ENCODE measurements around the gene TM6SF1. TPM values are rescaled to one million over a fixed set of nuclear protein-coding genes. Genes with fewer than 3 reads are reported as not detected.

TM6SF1 gene
- total RNA-seq (2.9 TPM), polyA plus RNA-seq (11.7 TPM)
- long read RNA-seq, donor 1, result 0 reads
- long read RNA-seq, donor 2, result 0 reads
- long read RNA-seq, donor 3, result 0 reads
- long read RNA-seq, donor 4, partial matches to known transcripts, result 0 of 2 reads
- long read RNA-seq, donor 4, other reads (novel, unspliced or antisense), result 0 of 2 reads
- long read RNA-seq, donor 5, partial matches to known transcripts, result 9 of 11 reads
- long read RNA-seq, donor 5, other reads (novel, unspliced or antisense), result 0 of 11 reads
- long read RNA-seq, donor 6, partial matches to known transcripts, result 42 of 85 reads
- long read RNA-seq, donor 6, other reads (novel, unspliced or antisense), result 43 of 85 reads
- long read RNA-seq, donor 7, partial matches to known transcripts, result 53 of 83 reads
- long read RNA-seq, donor 7, other reads (novel, unspliced or antisense), result 25 of 83 reads
- long read RNA-seq, donor 8, result 0 reads
- long read RNA-seq, donor 9, partial matches to known transcripts, result 6 of 6 reads
- long read RNA-seq, donor 9, other reads (novel, unspliced or antisense), result 0 of 6 reads
- long read RNA-seq, donor 10, partial matches to known transcripts, result 27 of 42 reads
- long read RNA-seq, donor 10, other reads (novel, unspliced or antisense), result 15 of 42 reads

DNA sequence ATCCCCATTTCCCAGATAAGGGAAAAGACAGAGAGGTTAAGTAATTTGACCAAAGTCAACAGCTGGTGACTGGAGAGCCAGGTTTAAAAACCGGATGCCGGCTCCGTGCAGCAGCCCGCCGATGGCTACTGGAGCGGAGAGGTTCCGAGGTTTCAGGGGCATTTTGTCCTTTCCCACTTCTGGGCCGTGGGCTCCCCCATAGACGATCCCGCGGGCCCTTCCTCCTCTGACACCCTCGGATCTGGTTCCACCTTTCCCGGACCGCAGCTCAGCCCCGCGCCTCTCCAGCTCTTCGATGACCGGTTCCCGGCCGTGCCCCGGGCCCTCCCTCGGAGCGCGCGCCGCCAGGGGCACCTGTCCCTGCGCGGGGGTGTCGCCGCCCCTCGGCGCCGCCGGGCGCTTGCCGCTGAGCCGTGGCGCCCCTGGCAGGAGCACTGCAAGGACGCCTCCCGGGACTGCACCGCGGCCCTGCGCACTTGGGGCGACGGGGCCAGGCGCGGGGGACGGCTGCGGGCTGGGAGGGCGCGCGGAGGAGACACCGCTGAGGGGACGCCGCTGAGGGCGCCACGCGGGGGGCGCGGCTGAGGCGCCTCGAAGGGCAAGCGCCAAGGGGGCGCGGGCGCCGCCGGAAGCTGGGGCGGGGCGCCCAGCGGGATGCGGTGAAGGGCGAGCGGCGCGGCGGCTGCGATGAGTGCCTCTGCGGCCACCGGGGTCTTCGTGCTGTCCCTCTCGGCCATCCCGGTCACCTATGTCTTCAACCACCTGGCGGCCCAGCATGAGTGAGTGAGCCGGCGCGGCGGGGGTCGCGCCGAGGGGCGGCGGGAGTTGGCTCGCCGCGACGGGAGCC, at the start of gene TM6SF1:
TM6SF1 (plus strand) TSS at position 652 of the 847 bp plus-strand sequence; CDS start at position 688, 36 bp downstream.
- 2% methylated on average over 97 of the region's 97 CpGs for WGBS
- peak within 1 kb of the TSS in 1 of 2 donors; percentile 54 for H3K4me3 ChIP-seq (ENCODE audit: low read length in 2 of 2)
- peaks cover 25 to 43% of the 10 kb centered on the region in 2 donors for H3K27me3 ChIP-seq (ENCODE audit: control insufficient read depth in 2 of 2, insufficient read depth in 1 of 2, low read length in 1 of 2)
- peak within 1 kb of the TSS in 1 of 2 donors; percentile 64 for H3K27ac ChIP-seq (ENCODE audit: low read depth in 1 of 2, low read length in 1 of 2)
- H3K9me3 ChIP-seq (ENCODE audit: control insufficient read depth in 2 of 2, insufficient read depth in 1 of 2, low read length in 1 of 2), result no peaks in the 10 kb centered on the region
- peaks cover 9% of the 10 kb centered on the region in 2 donors for H3K4me1 ChIP-seq (ENCODE audit: control insufficient read depth in 2 of 2, insufficient read depth in 2 of 2, low read length in 2 of 2)
- no peaks in the 10 kb centered on the region for H3K36me3 ChIP-seq (ENCODE audit: control insufficient read depth in 2 of 2, insufficient read depth in 2 of 2, low read length in 1 of 2)
- DNase-seq (ENCODE audit: low read depth in 6 of 9, low spot score in 9 of 9), result peak in 3 of 9 donors; percentile 29 to 47 (median 30)

DNA sequence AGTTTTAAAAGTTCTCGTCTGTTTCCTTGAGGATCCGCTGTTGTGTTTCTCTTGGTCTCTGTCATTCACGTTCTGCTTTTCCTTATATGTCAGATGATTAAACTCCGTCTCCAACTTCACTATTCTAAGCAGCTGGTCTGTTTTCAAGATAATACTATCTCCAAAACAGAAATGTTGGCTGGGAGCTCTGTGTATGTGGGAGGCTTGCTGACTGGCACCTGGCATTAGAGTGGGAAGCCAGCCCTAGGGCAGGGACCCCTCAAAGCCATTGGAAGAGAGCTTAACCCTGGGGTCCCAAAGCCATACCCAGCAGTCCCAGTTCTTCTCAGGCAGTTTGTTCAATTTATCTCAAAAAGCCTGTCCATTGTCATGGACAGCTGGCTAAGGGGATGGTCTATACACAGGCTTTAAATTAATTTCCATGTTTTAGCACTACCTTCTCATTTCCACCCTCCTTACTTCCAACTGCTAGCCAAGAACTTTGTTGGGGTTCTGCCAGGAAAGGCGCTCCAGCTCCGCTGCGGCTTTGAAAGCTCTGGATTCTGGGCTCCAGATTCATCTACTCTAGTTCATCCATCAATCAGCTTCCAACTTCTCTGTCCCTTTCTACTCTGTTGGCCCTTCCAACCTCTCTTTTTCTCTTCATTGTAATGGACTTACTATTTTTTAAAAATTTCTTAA, 49.6 kb upstream of the TM6SF1 start:
- 96% methylated on average over 7 of the region's 7 CpGs for WGBS
- Histone ChIP-seq H3K36me3 (ENCODE audit: control insufficient read depth in 2 of 2, insufficient read depth in 2 of 2, low read length in 1 of 2) (peaks cover 13 to 29% of the 10 kb centered on the region in 2 donors), H3K4me1 (ENCODE audit: control insufficient read depth in 2 of 2, insufficient read depth in 2 of 2, low read length in 2 of 2) (no peaks in the 10 kb centered on the region), H3K27me3 (ENCODE audit: control insufficient read depth in 2 of 2, insufficient read depth in 1 of 2, low read length in 1 of 2) (no peaks in the 10 kb centered on the region), H3K4me3 (ENCODE audit: low read length in 2 of 2) (no peak overlapping the region), H3K9me3 (ENCODE audit: control insufficient read depth in 2 of 2, insufficient read depth in 1 of 2, low read length in 1 of 2) (no peaks in the 10 kb centered on the region), H3K27ac (ENCODE audit: low read depth in 1 of 2, low read length in 1 of 2) (no peak overlapping the region)
- no peak for DNase-seq (ENCODE audit: low read depth in 6 of 9, low spot score in 9 of 9)

DNA sequence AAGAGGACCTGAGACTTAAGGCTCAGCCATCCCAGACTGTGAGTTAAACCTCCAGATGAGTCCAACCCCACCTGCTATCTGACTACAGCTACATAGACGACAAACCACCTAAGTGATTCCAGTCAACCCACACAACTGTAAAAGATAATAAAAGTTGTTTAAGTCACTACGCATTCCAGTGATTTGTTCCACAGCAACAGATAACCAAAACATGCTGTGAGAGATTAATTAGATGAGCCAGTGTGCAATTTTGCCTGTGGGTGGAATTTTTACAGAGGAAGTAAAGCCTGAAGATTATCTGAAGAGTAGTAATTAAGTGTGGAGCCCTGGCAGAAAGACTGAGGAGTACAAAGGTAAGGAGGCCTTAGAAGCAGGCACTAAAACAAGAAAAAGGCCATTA, 45.8 kb upstream of the TM6SF1 start:
- H3K4me1 ChIP-seq (ENCODE audit: control insufficient read depth in 2 of 2, insufficient read depth in 2 of 2, low read length in 2 of 2), result peaks cover 7 to 14% of the 10 kb centered on the region in 2 donors

DNA sequence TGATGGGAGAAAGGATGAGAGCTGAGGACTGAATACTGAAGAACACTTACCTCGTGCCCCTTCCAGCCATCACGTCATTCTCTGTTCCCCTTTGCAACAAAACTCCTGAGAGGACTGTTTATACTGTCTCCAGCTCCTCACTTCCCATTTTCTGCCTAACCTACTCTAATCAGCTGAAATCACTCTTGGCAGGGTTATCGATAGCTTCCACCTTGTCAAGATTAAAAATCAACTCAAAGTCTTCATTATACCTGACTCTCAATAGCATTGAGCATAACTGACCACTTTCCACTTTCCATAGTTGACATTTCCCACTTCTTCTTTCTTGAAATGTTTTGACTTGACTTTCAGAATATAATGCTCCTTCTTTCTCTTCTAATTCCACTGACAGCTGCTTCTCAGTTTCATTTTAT, 44.7 kb upstream of the TM6SF1 start:
- Histone ChIP-seq H3K4me1 (ENCODE audit: control insufficient read depth in 2 of 2, insufficient read depth in 2 of 2, low read length in 2 of 2) (peaks cover 12 to 18% of the 10 kb centered on the region in 2 donors), H3K4me3 (ENCODE audit: low read length in 2 of 2) (no peak overlapping the region), H3K36me3 (ENCODE audit: control insufficient read depth in 2 of 2, insufficient read depth in 2 of 2, low read length in 1 of 2) (peaks cover 2 to 7% of the 10 kb centered on the region in 2 donors), H3K9me3 (ENCODE audit: control insufficient read depth in 2 of 2, insufficient read depth in 1 of 2, low read length in 1 of 2) (no peaks in the 10 kb centered on the region), H3K27me3 (ENCODE audit: control insufficient read depth in 2 of 2, insufficient read depth in 1 of 2, low read length in 1 of 2) (no peaks in the 10 kb centered on the region), H3K27ac (ENCODE audit: low read depth in 1 of 2, low read length in 1 of 2) (no peak overlapping the region)
- peak in 1 of 9 donors; percentile 9 for DNase-seq (ENCODE audit: low read depth in 6 of 9, low spot score in 9 of 9)
- WGBS, result 60% methylated on average over 3 of the region's 3 CpGs

More for the DNA sequence above, 45.8 kb upstream of the TM6SF1 start:
- Histone ChIP-seq H3K9me3 (ENCODE audit: control insufficient read depth in 2 of 2, insufficient read depth in 1 of 2, low read length in 1 of 2) (no peaks in the 10 kb centered on the region), H3K27me3 (ENCODE audit: control insufficient read depth in 2 of 2, insufficient read depth in 1 of 2, low read length in 1 of 2) (no peaks in the 10 kb centered on the region), H3K4me3 (ENCODE audit: low read length in 2 of 2) (no peak overlapping the region), H3K36me3 (ENCODE audit: control insufficient read depth in 2 of 2, insufficient read depth in 2 of 2, low read length in 1 of 2) (peaks cover 5 to 7% of the 10 kb centered on the region in 2 donors), H3K27ac (ENCODE audit: low read depth in 1 of 2, low read length in 1 of 2) (no peak overlapping the region)
- WGBS, result 94% methylated on average over 2 of the region's 2 CpGs
- no peak for DNase-seq (ENCODE audit: low read depth in 6 of 9, low spot score in 9 of 9)

DNA sequence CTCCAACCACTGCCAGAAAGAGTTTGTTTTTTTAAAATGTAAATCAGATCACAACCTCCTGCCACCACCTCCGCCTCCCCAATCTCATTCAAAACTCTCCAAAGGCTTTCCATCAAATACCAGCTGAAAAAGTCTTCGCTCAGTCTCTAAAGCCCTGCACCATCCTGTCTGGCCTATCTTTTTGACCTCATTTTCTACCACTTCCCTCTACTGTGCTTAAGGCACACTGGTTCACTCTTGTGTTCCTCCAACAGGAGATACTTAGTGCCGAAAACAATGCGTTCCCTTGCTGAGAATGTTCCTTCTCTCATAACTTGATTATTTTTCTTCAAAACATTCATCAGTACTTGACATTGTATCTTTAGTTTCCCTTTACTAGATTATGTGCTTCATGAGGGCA, 43.9 kb upstream of the TM6SF1 start:
- peak in 1 of 9 donors; percentile 32 for DNase-seq (ENCODE audit: low read depth in 6 of 9, low spot score in 9 of 9)
- H3K36me3 ChIP-seq (ENCODE audit: control insufficient read depth in 2 of 2, insufficient read depth in 2 of 2, low read length in 1 of 2), result peaks cover 0 to 7% of the 10 kb centered on the region in 2 donors
- no peak overlapping the region for H3K27ac ChIP-seq (ENCODE audit: low read depth in 1 of 2, low read length in 1 of 2)
- no peak overlapping the region for H3K4me3 ChIP-seq (ENCODE audit: low read length in 2 of 2)
- peaks cover 12 to 18% of the 10 kb centered on the region in 2 donors for H3K4me1 ChIP-seq (ENCODE audit: control insufficient read depth in 2 of 2, insufficient read depth in 2 of 2, low read length in 2 of 2)
- 90% methylated on average over 4 of the region's 4 CpGs for WGBS
- H3K27me3 ChIP-seq (ENCODE audit: control insufficient read depth in 2 of 2, insufficient read depth in 1 of 2, low read length in 1 of 2), result no peaks in the 10 kb centered on the region
- no peaks in the 10 kb centered on the region for H3K9me3 ChIP-seq (ENCODE audit: control insufficient read depth in 2 of 2, insufficient read depth in 1 of 2, low read length in 1 of 2)

DNA sequence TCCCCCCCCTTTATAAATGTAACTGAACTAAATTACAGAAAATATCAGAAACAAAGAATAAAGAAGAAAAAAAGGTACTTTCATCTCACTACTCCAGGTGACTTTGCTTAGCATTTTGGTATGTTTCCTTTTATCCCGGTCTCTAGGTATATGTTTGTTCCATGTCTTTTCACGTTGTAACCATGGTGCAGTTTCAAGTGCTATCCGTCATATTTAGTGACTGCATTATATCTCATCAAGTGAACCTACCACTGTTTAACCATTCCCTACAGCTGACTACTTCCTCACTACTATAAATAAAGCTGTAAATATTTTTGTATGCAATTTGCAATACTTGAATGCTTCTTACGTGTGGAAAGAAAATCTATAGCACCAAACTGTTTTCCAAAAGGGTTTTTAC, 42.6 kb upstream of the TM6SF1 start:
- peak in 1 of 9 donors; percentile 9 for DNase-seq (ENCODE audit: low read depth in 6 of 9, low spot score in 9 of 9)
- WGBS, result 60% methylated on average over 4 of the region's 4 CpGs
- H3K4me1 ChIP-seq (ENCODE audit: control insufficient read depth in 2 of 2, insufficient read depth in 2 of 2, low read length in 2 of 2), result peaks cover 12 to 18% of the 10 kb centered on the region in 2 donors
- H3K27ac ChIP-seq (ENCODE audit: low read depth in 1 of 2, low read length in 1 of 2), result no peak overlapping the region
- H3K9me3 ChIP-seq (ENCODE audit: control insufficient read depth in 2 of 2, insufficient read depth in 1 of 2, low read length in 1 of 2), result no peaks in the 10 kb centered on the region
- peak overlapping the region in 1 of 2 donors; percentile 98 for H3K4me3 ChIP-seq (ENCODE audit: low read length in 2 of 2)
- peaks cover 0 to 7% of the 10 kb centered on the region in 2 donors for H3K36me3 ChIP-seq (ENCODE audit: control insufficient read depth in 2 of 2, insufficient read depth in 2 of 2, low read length in 1 of 2)
- H3K27me3 ChIP-seq (ENCODE audit: control insufficient read depth in 2 of 2, insufficient read depth in 1 of 2, low read length in 1 of 2), result no peaks in the 10 kb centered on the region

DNA sequence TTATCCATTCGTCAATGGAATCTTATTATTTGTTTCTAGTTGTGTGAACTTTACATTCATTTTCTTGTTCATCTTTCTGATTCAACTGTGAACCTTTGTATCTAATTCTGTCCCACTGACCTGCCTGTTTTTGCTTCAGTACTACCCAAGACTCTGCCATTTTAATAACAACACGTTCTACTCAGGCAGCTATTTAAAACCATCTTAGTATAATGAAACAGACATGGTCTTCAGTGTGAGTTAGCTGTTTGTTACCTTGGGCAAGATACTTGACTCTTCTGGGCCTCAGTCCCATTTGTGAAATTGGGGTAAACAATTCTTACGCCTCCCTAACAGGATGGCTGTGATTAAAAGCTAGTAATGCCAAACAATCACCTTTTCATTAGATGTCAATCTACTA, 42.0 kb upstream of the TM6SF1 start:
- peak in 1 of 9 donors; percentile 12 for DNase-seq (ENCODE audit: low read depth in 6 of 9, low spot score in 9 of 9)
- Histone ChIP-seq H3K9me3 (ENCODE audit: control insufficient read depth in 2 of 2, insufficient read depth in 1 of 2, low read length in 1 of 2) (no peaks in the 10 kb centered on the region), H3K4me1 (ENCODE audit: control insufficient read depth in 2 of 2, insufficient read depth in 2 of 2, low read length in 2 of 2) (peaks cover 12 to 18% of the 10 kb centered on the region in 2 donors), H3K4me3 (ENCODE audit: low read length in 2 of 2) (peak overlapping the region; percentile 63 to 98), H3K36me3 (ENCODE audit: control insufficient read depth in 2 of 2, insufficient read depth in 2 of 2, low read length in 1 of 2) (peaks cover 0 to 7% of the 10 kb centered on the region in 2 donors), H3K27me3 (ENCODE audit: control insufficient read depth in 2 of 2, insufficient read depth in 1 of 2, low read length in 1 of 2) (no peaks in the 10 kb centered on the region), H3K27ac (ENCODE audit: low read depth in 1 of 2, low read length in 1 of 2) (no peak overlapping the region)
- 64% methylated on average over 3 of the region's 3 CpGs for WGBS

DNA sequence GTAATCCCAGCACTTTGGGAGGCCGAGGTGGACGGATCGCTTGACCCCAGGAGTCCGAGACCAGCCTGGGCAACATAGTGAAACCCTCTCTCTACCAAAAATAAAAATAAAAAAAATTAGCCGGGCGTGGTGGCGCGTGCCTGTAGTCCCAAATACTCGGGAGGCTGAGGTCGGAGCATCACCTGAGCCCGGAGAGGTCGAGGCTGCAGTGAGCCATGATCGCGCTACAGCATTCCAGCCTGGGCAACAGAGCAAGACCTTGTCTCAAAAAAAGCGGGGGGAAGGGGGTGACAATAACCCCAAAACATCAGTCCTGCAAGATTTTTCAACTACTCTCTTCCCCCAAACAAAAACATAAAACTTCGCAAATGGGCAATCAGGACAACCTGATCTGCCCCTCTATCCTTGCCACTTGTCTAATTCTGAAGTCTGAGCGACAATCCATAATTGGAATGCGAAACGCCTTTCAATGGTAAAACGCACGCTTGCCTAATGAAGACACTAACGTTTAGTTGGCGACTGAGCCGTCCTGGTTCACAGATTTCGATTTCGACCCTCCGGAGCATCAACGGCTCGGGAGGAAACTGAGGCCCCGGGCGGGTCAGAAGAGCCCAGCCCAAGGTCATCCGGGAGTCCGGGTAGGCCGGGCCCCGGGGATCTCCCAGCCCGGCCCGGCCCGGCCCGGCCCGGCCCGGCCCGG, 41.3 kb upstream of the TM6SF1 start:
- H3K9me3 ChIP-seq (ENCODE audit: control insufficient read depth in 2 of 2, insufficient read depth in 1 of 2, low read length in 1 of 2), result no peaks in the 10 kb centered on the region
- peak in 2 of 9 donors; percentile 12 to 39 for DNase-seq (ENCODE audit: low read depth in 6 of 9, low spot score in 9 of 9)
- H3K4me1 ChIP-seq (ENCODE audit: control insufficient read depth in 2 of 2, insufficient read depth in 2 of 2, low read length in 2 of 2), result peaks cover 12 to 18% of the 10 kb centered on the region in 2 donors
- peak overlapping the region in 1 of 2 donors; percentile 94 for H3K27ac ChIP-seq (ENCODE audit: low read depth in 1 of 2, low read length in 1 of 2)
- 7% methylated on average over 42 of the region's 42 CpGs for WGBS
- no peaks in the 10 kb centered on the region for H3K27me3 ChIP-seq (ENCODE audit: control insufficient read depth in 2 of 2, insufficient read depth in 1 of 2, low read length in 1 of 2)
- H3K4me3 ChIP-seq (ENCODE audit: low read length in 2 of 2), result peak overlapping the region; percentile 63 to 98
- H3K36me3 ChIP-seq (ENCODE audit: control insufficient read depth in 2 of 2, insufficient read depth in 2 of 2, low read length in 1 of 2), result peaks cover 0 to 7% of the 10 kb centered on the region in 2 donors

All from thymus (tissue), 14 donors.